ENCODE measurements around the gene CCSAP. TPM values are rescaled to one million over a fixed set of nuclear protein-coding genes. Genes with fewer than 3 reads are reported as not detected.

The CCSAP gene
- total and polyA plus RNA-seq, 2 of the 13 experiments (the other 11 are each of a cell fraction or from before 2014, with no cell fraction given), result 3.7 to 9.0 TPM

- no peak for TF ChIP-seq BRF2 (CRISPR knock-in tag; IDR thresholded peaks at IDR 0.05)
- no peak for TF ChIP-seq PCBP2 (optimal IDR thresholded peaks at IDR 0.05; ENCODE audit: low read depth, low read length, poor library complexity, severe bottlenecking)
- TF ChIP-seq PITX1 (CRISPR knock-in tag; IDR thresholded peaks at IDR 0.05), result peak; percentile 64; the same call in 1 of the 2 replicates
- no peak for TF ChIP-seq ZNF235 (CRISPR knock-in tag; IDR thresholded peaks at IDR 0.05; ENCODE audit: borderline replicate concordance)
- TF ChIP-seq ATF7 (IDR thresholded peaks at IDR 0.05), result no peak
- no peak for TF ChIP-seq ATF7 (CRISPR knock-in tag; IDR thresholded peaks at IDR 0.05)
- no peak for TF ChIP-seq ZNF20 (CRISPR knock-in tag; IDR thresholded peaks at IDR 0.05)
- TF ChIP-seq HNRNPH1 (optimal IDR thresholded peaks at IDR 0.05; ENCODE audit: low read depth, low read length), result no peak
- no peak for TF ChIP-seq BCLAF1 (IDR thresholded peaks at IDR 0.05)
- no peak for TF ChIP-seq ZNF543 (CRISPR knock-in tag; IDR thresholded peaks at IDR 0.05)
- peak; percentile 94 for TF ChIP-seq BCL6 (CRISPR knock-in tag; IDR thresholded peaks at IDR 0.05)
- TF ChIP-seq TCF7 (IDR thresholded peaks at IDR 0.05; ENCODE audit: low read depth), result peak; percentile 79
- no peak for TF ChIP-seq SCMH1 (CRISPR knock-in tag; IDR thresholded peaks at IDR 0.05; ENCODE audit: borderline replicate concordance)
- TF ChIP-seq HOXA9 (CRISPR knock-in tag; IDR thresholded peaks at IDR 0.05; ENCODE audit: borderline replicate concordance), result no peak
- TF ChIP-seq ZNF142 (CRISPR knock-in tag; IDR thresholded peaks at IDR 0.05), result no peak
- TF ChIP-seq ZNF256 (CRISPR knock-in tag; conservative IDR thresholded peaks at IDR 0.05), result no peak
- TF ChIP-seq TP53 (CRISPR knock-in tag; conservative IDR thresholded peaks at IDR 0.05), result no peak
- no peak for TF ChIP-seq MIXL1 (CRISPR knock-in tag; IDR thresholded peaks at IDR 0.05)
- TF ChIP-seq HOXA7 (CRISPR knock-in tag; IDR thresholded peaks at IDR 0.05), result no peak
- no peak for TF ChIP-seq U2AF1 (optimal IDR thresholded peaks at IDR 0.05; ENCODE audit: low read depth, low read length)
- TF ChIP-seq ESRRA (CRISPR knock-in tag; IDR thresholded peaks at IDR 0.05; ENCODE audit: low read depth), result no peak
- TF ChIP-seq ZBTB1 (CRISPR knock-in tag; IDR thresholded peaks at IDR 0.05; ENCODE audit: borderline replicate concordance), result no peak
Observed at GRCh38 chr1:229273507-229274232, 69.2 kb downstream of the CCSAP start (continued).
